NB4 (cell line): ENCODE results near the gene SPRED3.

Source experiments
- CTCF ChIP-seq: IDR thresholded peaks from one replicate; pipeline ENCODE4 v1.5.1; 2012; ENCODE audit warnings: low read depth, low read length
- MAX ChIP-seq: IDR thresholded peaks from 2 replicates; pipeline ENCODE4 v1.6.1; 2011; ENCODE audit warnings: low read depth, low read length
- MYC ChIP-seq: IDR thresholded peaks from 2 replicates; pipeline ENCODE4 v1.6.1; 2011; ENCODE audit warnings: low read depth, low read length
- POLR2A ChIP-seq: IDR thresholded peaks from 2 replicates; pipeline ENCODE4 v1.6.1; 2011; ENCODE audit warnings: mild to moderate bottlenecking; ENCODE audit not compliant: insufficient read length; ENCODE audit errors: extremely low read depth

- TF ChIP-seq POLR2A: no peak
- no peak for TF ChIP-seq CTCF
- no peak for TF ChIP-seq MYC
- TF ChIP-seq MAX: no peak
Observed at GRCh38 chr19:38369584-38369983, 18.9 kb upstream of the SPRED3 start.
